ENCODE results near the gene NR2C2. TPM values are rescaled to one million over a fixed set of nuclear protein-coding genes. Genes with fewer than 3 reads are reported as not detected.

Gene NR2C2
- total and polyA plus RNA-seq, 9 of the 15 experiments (the other 6 are each of a cell fraction or from before 2014, with no cell fraction given), result 6.1 to 33.0 (median 14.6) TPM

- TF ChIP-seq CHAMP1 (IDR thresholded peaks at IDR 0.05) (no peak), RBFOX2 (IDR thresholded peaks at IDR 0.05; ENCODE audit: low read depth, low read length) (no peak), MTA2 (IDR thresholded peaks at IDR 0.05; ENCODE audit: low read depth) (no peak), EHMT2 (IDR thresholded peaks at IDR 0.05) (no peak), KLF6 (CRISPR knock-in tag; IDR thresholded peaks at IDR 0.05; ENCODE audit: borderline replicate concordance) (no peak), ZBTB7A (IDR thresholded peaks at IDR 0.05; ENCODE audit: borderline replicate concordance, control insufficient read depth, low read depth, low read length) (no peak), ETV5 (CRISPR knock-in tag; IDR thresholded peaks at IDR 0.05; ENCODE audit: low read depth) (no peak), ZNF444 (CRISPR knock-in tag; IDR thresholded peaks at IDR 0.05) (no peak), PHTF2 (CRISPR knock-in tag; IDR thresholded peaks at IDR 0.05) (no peak)
Observed at GRCh38 chr3:15049584-15049983, 102.2 kb downstream of the NR2C2 start (continued).
